Activated CD4-positive, alpha-beta T cell treated with anti-CD3 and anti-CD28 coated beads for 1 hour (primary cell): ENCODE results near the gene DRD2.

Experiments used
- DNase-seq: peaks from one replicate; pipeline ENCODE4 v3.0.0-alpha.2; 2020

Gene DRD2

DNA sequence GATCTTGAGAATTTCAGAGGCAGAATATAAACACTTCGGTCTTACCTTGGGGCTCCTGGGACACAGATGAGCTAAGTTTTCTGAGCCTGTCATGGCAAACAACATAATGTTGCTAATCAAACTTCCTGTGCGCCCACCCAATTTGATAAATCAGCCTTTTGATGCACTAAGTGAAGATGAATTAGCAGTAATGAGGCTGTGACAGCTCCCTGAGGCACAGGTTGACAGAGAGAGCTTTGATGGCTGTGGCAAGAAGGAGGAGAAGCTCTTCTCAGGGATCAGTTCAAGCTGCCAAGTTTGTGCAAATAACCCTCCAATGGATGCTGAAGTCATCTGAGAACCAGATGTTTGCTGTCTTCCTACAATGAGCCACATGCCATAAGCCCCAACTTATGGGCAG is 34.4 kb downstream of the DRD2 start:
- DNase-seq, result no peak

DNA sequence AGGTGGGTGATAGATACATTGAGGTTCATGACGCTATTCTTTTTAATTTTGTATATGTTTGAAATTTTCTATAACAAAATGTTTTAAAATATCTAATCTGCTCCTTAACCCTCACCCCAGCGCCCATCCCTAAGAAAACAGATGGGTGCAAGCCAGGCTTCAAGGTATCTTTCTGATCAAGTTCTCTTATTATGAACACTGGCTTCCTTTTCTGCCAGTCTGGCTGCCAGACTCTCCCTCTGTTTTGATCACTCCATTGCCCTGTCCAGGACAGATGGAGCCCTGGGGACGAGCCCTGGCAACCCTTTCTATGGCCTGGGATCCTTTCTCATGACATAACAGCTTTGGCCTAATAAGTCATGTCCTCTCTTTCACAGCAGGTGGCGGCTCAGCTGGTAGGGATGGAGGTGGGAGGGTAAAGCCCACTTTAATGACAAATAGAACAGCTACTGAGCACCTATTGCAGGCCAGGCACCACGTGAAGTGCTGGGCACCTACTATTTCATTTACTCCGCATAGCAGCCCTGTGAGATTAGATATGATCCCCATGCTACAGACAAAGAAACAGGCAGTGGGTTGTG is 38.4 kb downstream of the DRD2 start:
- no peak for DNase-seq

DNA sequence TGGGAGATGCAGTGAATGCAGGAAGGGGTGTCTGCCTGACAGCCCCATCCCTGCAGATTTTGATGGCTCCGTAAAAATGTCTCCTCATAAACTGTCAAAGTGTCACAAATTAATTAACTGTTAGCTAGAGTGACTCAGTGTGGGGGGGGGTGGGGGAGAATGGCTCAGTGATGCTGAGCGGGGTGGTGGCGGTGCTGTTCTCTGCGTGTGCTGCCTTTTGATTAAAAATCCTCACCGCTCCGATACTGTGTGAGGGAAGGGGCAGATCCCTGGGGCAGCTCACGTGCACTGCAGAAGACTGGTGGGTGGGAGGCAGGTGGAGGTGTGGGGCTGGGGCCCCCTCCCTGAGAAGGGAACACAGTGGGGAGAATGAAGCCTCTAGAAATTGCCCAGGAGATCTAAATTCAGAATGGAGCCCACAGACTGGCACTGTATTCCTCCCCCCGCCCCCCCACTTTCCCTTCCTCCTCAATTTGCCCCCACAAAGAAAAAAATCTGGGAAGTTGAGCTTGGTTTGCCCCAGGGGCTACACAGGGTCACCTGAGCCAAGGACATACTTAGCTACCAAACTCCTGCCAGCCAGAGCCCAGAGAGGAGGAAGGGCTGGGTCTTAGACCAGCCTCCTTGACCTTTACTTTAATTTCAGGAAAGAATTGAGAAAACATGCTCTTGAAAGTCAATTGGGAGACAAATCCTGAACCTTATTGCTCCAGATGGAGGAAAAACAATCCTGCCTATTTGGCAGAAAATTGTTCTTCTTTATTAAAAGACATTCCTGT is 39.8 kb downstream of the DRD2 start:
- no peak for DNase-seq

DNA sequence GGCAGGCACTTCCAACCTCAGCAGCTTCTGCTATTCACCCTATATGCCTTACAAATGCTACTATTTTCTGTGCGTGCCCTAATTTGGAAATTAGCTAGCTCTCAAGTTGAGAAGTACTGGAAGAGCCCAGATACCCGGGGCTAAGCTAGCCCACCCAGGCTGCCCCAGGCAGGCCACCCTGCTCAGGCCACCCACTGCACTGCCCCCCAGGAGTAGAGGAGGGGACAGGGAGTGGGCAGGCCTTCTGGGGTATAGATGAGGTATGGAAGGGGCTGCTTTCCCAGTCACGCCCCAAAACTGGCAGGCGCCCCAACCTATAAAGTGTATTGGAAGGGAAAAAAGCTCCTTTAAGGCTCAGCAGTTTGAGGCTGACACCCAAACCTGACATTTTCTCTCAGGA is 43.5 kb downstream of the DRD2 start:
- no peak for DNase-seq

DNA sequence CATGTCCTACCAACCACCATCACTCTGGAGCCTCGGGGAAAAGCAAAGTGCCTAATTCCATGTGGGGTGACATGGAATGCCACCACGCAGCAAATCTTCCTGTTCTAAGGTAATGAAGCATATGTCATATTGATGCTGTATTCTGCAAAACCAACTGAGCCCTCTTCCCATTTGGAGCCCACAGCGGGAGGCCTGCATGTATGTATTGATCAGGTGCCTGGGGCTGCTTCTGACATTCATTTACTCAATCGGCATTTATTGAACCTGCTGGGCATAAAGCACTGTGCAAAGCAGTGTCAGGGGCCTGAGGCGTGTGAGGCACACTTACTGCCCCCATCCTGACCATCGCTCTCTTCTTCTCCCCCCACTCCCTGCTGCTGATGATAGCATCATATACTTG is 48.5 kb downstream of the DRD2 start:
- DNase-seq, result no peak

DNA sequence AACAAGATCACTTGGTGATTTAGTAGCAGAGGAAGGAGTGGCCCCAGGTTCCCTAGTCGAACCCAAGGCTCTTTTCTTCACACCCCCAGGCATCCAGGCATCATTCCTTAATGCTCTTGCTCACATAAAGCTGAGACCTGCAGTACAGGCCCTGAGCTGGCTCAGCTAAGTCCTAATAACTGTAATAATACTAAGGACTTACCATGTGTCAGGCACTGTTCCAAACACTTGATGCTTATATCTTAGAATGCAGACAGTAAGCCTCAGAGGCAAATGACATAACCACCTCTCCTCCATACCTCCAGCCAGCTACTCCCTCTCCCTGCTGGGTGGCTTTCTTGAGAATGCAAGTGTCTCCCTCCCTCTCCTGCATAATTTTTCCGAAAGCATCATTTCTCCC is 54.4 kb downstream of the DRD2 start:
- no peak for DNase-seq

DNA sequence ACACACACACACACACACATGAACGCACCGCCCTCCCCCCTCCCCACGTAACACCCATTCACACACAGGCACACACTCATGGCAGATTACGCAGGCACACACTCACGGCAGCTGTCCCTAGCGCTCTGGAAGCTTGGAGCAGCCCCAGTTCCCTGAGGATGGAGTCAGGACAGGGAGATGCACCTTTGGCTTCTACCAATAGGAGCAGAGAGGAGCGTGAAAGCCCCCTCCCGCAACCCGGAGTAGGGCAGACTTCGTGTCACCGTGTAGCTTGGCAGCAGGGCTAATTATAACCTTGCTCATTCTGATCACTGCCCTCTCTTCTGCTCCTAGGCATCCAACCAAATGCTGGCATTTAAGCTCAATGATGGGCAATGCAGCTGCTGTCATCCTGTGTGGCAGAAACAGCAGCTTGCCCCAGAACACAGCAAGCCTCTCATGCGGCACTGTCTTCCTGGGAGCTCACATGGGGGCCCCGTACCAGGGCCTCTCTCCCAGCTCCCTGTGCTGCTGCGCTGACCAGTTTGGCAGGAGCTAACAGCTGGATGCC is 55.7 kb downstream of the DRD2 start:
- DNase-seq, result no peak

DNA sequence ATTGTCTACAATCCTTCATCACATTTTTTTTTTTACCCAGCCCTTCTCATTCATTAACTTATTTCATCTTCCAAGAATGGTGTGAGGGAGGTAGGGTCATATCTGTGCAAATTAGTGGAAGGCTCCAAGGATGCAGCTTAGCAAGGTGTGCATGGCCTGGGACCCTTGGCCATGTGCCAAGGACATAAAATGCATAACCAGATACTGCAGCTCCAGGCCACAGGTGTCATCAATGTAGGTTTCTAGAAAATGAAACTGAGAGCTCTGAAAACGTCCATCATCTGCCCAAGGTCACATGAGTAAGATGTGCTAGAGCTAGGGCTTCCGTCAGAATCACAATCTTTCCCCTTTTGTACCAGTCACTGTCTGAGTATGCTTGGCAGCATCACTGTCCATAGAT is 57.8 kb downstream of the DRD2 start:
- DNase-seq, result no peak

DNA sequence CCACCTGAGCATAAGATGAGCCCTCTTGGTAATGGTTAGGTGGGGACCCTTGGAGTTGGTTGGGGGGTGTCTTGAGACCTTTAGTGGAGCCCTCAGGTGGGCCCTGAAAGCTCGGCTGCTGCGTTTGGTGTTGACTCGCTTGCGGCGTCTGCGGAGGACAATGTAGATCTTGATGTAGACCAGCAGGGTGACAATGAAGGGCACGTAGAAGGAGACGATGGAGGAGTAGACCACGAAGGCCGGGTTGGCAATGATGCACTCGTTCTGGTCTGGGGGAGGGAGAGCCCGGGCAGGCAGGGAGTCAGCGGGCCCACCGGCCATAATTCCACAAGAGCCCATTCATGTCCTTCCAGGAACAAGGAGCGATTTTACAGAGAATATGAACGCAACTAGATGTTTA is 59.9 kb downstream of the DRD2 start:
- no peak for DNase-seq

DNA sequence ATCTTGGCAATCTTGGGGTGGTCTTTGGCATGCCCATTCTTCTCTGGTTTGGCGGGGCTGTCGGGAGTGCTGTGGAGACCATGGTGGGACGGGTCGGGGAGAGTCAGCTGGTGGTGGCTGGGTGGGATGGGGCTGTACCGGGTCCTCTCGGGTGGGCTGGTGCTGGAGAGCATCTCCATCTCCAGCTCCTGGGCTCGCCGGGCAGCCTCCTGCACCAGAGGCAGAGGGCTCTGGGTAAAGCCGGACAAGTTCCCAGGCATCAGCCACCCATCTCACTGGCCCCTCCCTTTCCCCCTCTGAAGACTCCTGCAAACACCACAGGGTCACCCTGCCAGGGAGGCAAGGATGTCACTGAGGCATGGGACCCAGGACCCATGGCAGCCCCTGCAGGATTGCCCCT is 62.5 kb downstream of the DRD2 start:
- DNase-seq, result no peak

DNA sequence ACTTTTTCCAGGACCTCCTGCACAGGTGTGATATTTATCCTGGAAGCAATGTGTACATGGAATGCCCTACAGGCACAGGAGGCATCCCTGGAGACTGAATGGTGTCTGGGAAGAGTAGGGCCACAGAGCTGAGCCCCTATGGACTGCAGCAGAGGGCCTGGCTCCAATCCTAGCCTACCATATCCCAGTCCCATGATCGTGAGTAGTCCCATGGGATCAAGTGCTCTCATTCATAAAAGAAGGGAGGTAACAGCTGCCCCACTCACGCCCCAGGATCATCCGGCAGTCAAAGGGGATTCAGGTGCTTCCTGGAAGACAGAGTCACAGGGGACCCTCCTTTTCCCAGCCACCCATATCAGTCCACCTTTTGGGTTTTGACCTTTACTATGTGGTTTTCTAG is 63.7 kb downstream of the DRD2 start:
- DNase-seq, result no peak

DNA sequence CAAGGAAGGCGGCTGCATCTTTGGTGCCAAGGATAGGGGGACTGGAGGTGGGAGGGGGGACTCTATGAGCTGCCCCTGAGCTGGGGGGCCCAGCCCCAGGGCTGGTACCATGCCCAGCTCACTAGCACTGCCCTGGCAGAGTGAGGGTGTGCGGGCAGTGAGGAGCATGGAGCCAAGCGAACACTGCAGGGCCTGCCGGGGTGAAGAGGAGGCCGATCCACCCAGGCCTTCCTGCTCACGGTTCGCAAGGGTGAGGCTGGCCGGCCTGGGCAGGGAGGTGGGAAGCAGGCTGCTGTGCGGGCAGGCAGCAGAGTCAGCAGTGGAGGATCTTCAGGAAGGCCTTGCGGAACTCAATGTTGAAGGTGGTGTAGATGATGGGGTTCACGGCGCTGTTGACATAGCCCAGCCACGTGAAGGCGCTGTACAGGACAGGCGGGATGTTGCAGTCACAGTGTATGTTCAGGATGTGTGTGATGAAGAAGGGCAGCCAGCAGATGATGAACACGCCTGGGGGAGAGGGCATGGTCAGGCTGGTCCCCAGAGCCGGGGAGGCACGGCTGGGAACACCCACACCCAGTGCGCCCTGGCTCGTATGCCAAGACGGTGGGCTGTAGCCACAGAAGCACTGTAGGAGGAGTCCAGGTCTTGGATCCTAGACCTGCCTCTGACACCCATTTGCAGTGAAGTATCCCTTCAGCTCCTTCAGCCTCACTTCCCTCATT is 64.6 kb downstream of the DRD2 start:
- no peak for DNase-seq

DNA sequence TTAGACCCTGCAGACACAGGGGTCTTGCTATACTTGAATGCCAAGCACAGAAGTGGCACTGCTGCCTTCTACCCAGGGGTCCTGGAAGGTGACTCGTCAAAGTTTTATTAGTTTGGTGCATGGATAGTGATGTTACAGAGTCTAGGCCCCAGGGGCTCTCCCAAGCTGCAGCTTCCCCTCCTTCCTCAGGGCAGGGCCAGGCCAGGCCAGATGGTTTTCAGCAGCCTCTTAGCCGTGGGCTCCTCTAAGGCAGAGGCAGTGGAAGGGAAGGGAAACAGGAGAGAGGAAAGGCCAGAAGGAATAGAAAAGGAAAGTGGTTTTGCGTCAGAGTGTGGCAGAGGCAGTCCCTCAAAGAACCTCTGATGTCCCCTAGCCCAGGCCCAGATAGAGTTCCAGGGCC is 65.7 kb downstream of the DRD2 start:
- no peak for DNase-seq

DNA sequence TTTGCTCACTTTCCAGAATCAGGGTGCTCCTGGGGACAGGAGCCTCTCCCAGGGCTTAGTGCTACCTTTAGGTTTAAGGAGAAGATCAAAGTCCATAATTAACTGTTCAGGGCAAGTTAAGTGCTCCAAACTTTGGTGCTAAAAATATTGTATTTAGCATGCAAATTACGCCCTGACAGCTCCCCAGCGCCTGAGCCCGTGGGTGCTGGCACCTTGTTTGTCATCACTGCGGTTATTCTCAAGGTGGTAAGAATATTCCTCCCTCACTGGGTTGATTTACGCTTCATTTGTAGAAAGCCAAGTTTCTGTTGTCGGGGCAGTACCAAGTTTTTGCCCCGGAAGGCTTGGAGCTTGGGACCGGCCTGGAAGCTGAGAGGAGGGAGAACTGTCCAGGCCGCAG is 66.3 kb downstream of the DRD2 start:
- no peak for DNase-seq

DNA sequence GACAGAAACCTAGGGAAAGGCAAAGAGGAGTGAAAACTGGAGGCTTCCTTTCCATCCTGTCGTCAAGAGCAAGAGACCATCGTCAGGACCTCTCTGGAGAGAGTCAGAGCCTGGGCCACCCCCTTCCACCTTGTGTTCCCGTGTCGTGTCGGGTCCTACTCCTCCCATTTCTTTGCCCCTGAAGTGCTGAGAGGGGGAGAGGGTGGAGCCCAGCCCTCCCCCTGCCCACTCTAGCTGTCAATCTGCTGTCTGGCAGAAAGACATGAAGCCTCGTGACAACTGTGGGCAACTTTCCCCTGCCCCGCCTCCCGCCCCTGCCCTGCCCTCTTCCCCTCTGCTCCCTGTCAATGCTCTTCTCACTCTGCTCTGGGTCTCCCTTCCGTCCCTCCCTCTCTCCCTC is 67.0 kb downstream of the DRD2 start:
- no peak for DNase-seq

DNA sequence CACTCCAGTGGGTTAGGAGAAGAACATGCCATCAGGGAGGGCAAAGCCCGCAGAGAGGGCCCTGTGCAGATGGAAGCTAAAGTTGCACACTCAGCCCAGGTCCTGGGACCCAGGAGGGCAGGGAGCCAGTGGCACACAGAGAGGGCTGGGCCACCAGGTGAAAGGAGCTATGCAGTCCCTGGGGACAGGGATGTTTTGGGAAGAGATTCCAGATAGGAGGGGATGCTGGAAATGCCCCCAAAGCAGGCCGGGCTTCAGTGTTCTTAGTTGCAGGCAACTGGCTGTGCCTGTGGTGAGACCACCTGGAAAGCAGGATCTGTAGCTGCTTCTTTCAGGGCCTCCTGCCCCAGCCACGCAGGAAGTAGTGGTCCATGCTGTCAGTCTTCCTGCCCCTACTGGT is 68.0 kb downstream of the DRD2 start:
- DNase-seq, result no peak

DNA sequence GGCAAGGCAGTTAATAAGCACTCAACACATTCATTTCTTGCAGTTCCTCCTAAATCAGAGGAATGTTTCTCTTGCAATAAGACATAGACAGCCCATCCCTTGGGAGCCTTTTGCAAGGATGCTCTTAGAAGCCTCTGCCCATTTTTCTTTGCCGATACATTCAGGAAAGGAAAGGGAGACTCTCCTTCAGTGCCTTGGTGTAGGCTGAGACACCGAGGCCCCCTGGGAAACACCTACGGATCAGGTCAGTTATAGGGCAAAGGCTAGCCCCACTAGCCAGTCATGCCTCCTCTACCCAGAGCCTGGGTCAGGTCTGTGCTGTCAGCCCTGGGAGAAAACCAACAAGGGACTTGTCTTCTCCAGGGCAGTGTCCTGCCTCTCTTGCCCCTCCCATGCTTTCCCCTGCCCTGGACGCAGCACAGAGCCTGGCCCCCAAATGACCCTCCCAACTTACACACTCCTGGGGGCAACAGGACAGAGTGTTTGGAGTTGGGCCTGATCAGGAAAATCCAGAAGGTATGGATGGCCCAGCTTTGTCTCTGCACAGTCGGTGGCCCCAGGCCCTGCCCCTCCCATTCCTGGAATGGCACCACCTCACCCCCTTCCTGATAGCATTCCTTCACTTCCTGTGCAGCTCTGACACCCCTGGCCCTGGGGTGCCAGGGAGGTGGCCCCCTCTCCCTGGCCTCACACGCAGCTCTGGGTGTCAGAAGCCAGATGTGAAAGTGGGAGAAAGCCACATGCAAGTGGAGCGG is 69.3 kb downstream of the DRD2 start:
- DNase-seq, result no peak

DNA sequence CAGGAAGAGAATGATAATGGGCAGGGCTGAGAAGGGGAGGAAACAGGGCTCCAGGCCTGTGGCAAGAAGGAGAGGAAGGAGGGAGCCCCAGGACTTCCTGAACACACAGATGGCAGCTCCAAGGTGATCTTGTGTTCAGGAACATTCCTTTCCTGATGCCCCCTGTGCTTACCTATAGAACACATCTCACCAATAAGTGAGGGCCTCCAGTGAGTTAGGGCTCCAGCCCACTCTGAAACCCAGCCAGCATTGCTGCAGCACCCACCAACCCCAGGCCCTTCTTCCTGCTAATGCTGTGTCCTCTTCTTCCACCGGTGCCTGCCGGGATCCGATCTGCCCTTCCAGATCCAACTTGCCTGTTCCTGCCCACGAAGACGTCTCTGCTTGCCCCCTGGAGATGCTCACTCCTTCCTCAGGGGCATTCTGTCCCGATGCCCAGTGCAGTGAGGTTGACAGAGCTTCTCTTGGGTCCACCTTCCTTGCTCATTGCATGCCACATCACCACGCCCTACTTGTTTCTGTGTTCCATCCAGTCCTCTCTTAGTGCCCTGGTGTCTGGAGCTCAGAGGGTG is 70.3 kb downstream of the DRD2 start:
- DNase-seq, result no peak

DNA sequence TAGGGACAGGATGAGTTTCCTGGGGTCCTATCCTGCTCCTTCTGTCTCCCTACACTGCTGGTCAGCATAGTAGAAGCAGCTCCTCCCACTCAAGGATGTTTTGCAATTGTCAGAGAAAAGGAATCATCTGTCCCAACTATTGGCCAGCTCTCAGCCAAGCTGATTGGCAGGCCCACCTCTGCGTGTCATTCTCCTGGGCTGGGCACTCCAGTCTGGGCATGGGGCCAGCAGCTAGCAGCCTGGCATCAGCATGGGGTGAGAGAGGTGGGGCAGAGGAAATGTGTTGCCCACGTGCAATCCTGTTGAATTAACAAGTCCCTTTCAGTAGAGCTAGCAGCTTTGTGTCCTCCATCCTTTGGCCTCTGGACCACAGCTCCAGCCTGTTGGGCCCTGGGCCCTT is 73.5 kb downstream of the DRD2 start:
- no peak for DNase-seq

DNA sequence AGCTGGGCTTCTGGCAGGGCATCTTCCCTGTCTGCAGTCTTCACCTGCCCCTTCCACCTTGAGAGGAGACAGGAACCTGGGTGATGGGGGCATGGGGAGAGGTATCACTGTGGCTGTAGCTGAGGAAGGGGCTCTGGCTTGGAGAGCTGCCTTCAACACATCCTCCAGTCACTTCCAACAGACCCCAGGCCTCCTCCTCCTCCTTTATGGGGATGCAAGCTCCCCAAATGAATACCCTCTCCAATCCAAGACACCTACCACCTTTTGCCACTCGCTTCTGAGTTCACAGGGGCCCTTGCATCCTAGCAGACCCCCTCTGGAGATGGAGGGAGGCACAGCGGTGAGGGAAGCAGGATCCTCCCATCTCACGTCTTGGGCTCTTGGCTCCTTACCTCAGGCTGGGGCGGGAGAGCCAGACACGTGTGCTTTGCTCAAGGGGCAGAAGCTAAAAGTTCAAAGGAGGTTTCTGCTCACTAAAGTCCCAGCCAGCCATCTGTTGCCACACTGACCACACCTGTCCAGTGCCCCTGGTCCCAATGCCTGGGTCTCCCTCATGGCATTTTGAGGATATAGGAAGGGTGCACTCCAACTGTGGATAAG is 74.5 kb downstream of the DRD2 start:
- DNase-seq, result no peak

DNA sequence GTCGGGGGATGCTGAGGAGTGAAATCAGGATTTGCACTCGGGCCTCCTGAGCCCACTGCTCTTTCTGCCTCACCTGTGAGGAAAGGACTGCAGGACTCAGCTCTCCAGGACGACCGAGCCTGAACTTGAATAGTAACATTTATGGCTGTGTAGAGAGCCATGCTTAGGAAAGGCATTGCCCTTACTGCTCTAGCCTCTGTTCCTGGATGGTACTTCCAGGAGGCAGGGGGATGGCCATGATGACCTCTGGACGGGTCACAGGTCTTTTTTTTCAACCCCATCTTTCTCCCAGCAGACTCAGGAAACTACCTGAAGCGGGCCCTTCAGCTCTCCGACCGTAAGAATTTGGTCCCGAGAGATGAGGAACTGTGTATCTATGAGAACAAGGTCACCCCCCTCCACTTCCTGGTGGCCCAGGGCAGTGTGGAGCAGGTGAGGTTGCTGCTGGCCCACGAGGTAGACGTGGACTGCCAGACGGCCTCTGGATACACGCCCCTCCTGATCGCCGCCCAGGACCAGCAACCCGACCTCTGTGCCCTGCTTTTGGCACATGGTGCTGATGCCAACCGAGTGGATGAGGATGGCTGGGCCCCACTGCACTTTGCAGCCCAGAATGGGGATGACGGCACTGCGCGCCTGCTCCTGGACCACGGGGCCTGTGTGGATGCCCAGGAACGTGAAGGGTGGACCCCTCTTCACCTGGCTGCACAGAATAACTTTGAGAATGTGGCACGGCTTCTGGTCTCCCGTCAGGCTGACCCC is 76.3 kb downstream of the DRD2 start:
- DNase-seq, result no peak

DNA sequence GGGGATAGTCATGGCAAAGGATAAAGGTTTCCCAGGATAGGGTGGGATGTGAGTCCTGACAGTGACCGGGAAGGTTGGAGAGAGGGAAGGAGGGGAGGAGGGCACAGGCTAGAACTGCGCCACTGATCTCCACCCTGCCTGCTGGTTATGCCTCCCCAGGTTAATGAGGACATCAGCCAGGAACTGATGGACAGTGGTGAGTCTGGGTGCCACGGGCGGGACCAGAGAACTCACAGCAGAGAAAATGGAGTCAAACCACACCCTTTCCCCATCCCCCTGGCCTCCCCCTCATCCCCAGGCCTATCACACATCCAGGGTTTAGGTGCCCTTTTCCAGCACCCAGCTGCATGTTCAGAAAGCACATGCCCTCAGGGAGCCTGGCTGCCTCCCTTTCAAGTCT is 77.4 kb downstream of the DRD2 start:
- no peak for DNase-seq
